Choroid plexus epithelial cell (primary cell): ENCODE measurements around the gene NECTIN1.

ENCODE experiments used
- DNase-seq: peaks from one replicate; pipeline ENCODE4 v3.0.0-alpha.2; 2010; ENCODE audit warnings: low read depth
- H3K4me3 ChIP-seq: 2 replicates; pipeline ENCODE4 v1.5.1; 2011; ENCODE audit warnings: low read depth, mild to moderate bottlenecking, control low read depth, low read length, moderate library complexity
- CTCF ChIP-seq: conservative IDR thresholded peaks from 2 replicates; pipeline ENCODE4 v1.5.1; 2011; ENCODE audit warnings: low read depth, mild to moderate bottlenecking, control low read depth, inconsistent platforms, low read length, moderate library complexity

The NECTIN1 gene

GRCh38 chr11:119693253-119693815 is 35.7 kb downstream of the NECTIN1 start:
- H3K4me3 ChIP-seq, result no peak overlapping the region
- DNase-seq, result no peak
- TF ChIP-seq CTCF, result no peak

- H3K4me3 ChIP-seq, result no peak overlapping the region
- TF ChIP-seq CTCF, result no peak
- DNase-seq, result no peak
These were observed 36.5 kb downstream of the NECTIN1 start for GRCh38 chr11:119692540-119692820.

GRCh38 chr11:119691701-119692539 is 37.1 kb downstream of the NECTIN1 start:
- TF ChIP-seq CTCF, result no peak
- no peak for DNase-seq
- no peak overlapping the region for H3K4me3 ChIP-seq

- no peak overlapping the region for H3K4me3 ChIP-seq
- TF ChIP-seq CTCF, result no peak
- no peak for DNase-seq
These were observed 37.9 kb downstream of the NECTIN1 start for GRCh38 chr11:119691020-119691666.

GRCh38 chr11:119689302-119689701 is 39.7 kb downstream of the NECTIN1 start:
- no peak for TF ChIP-seq CTCF
- H3K4me3 ChIP-seq, result no peak overlapping the region
- no peak for DNase-seq

- H3K4me3 ChIP-seq, result no peak overlapping the region
- TF ChIP-seq CTCF, result no peak
- no peak for DNase-seq
These were observed 40.6 kb downstream of the NECTIN1 start for GRCh38 chr11:119688356-119688755.
